HG03066 (cell line): ENCODE measurements around the gene SLC13A3.

Experiments
- ATAC-seq: cut with Tn5 transposase; IDR thresholded peaks from one replicate; pipeline ENCODE4 v1.9.1; 2021; ENCODE audit warnings: low read depth; ENCODE audit not compliant: unreplicated experiment

The SLC13A3 gene

DNA sequence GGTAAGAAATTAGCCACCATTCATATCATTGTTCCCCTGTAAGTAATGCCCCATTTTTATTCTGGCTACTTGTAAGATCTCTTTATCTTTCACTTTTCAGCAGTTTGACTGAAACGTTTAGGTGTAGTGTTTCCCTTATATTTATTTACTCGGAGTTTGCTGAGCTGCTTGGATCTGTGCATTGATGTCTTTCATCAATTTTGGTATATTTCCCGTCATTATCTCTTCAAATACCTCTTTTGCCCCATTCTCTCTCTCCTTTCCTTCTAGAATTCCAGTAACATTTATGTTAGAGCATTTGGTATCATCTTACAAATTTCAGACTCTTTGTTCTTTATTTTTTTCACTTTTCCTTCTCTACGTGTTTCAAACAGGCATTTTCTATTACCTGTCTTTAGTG, 9.2 kb upstream of the SLC13A3 start:
- ATAC-seq: no peak

DNA sequence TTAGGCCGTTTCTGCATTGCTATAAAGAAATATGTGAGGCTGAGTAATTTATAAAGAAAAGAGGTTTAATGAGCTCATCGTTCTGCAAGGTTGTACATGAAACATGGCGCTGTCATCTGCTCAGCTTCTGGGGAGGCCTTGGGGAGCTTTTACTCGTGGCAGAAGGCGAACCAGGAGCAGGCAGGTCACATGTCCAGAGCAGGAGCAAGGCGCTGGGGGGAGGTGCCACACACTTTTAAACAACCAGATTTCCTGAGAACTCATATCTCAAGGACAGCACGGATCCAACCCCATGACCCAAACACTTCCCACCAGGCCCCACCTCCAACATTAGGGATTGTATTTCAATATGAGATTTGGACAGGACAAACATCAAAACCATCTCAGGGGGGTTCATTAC, 6.4 kb upstream of the SLC13A3 start:
- ATAC-seq: no peak

DNA sequence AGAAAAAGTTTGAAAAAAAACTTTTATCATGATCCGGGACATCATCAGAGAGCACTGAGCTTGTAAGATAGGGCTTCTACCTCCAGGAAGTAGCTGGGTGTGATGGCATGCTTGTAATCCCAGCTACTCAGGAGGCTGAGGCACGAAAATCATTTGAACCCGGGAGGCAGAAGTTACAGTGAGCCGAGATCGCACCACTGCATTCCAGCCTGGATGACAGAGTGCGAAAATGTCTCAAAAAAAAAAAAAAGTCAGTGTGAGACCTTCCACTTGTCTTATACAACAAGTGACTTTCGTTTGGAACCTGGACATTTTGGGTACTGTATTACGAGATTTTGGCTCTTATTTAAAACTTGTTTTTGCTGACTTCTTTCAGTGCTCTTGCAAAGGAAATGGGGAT, 5.9 kb upstream of the SLC13A3 start:
- no peak for ATAC-seq

DNA sequence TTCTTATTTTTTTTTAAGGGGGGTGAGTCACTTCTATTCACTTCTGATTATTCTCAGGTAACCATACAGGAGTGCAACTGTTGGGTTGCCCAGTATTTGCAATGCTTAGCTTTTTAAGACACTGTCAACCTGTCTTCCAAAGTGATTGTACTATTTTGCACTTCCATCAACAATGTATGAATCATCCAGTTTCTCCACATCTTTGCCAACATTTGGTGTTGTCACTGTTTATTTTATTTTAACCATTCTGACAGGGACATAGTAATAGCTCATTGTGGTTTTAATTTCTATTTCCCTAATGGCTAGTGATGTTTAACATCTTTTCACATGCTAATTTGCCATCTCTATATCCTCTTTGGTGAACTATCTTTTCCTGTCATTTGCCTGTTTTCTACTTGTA, 1.4 kb upstream of the SLC13A3 start:
- no peak for ATAC-seq

DNA sequence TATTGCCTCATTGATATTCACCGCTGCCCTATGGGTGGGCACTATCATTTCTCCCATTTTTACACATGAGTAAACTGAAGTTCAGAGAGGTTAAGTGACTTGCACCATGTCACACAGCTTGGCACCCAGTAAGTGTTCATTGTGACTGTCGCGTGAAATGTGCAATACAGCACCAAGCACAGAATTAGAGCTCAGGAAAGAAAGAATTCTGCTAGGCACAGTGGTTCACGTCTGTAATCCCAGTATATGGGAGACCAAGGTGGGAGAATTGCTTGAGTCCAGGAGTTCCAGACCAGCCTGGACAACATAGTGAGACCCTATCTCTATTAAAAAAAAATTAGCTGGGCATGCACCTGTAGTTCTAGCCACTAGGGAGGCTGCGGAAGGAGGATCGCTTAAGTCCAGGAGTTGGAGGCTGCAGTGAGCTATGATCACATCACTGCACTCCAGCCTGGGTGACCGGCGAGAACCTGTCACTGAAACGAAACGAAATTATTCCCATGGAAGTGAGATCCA, 626 bp downstream of the SLC13A3 start:
- no peak for ATAC-seq

DNA sequence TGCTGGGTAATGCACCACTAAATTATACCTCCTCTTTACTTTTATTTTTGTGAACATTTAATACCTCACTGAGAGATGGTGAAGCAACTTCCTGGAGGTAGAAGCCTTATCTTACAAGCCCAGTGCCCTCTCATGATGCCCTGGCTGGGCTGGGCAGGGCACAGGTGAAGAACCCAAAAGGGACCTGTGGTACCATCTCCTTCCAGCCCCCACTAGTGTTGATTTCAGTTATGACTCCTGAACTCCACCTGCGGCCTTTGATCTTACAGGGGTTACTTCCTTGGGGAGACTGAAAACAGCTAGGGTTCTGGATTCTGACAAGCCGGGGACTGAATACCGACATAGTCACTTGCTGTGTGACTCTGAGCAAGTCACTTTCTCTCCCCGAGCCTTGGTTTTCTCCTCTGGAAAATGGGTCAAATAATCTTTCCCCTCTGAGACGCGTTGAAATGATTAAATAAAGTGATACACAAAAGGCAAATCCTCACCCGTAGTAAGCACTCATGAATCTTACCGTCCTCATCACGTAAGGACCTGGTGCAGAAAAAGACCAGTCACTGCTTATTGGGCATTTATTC, 1.2 kb downstream of the SLC13A3 start:
- ATAC-seq: no peak

DNA sequence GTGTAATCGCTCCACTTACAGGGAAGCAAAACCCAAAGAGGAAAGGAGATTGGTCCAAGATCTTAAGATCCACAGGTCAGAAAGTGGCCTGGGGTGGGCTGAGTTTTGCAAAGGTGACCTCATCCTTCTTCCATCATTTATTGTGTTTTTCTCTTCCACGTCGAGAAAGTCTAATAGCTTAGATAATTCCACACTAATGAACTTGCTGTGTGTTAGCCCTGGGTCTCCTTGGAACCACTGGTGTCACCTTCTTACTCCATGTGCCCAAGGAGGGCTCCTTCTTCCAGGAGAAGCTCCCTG, 1.7 kb downstream of the SLC13A3 start:
- no peak for ATAC-seq

DNA sequence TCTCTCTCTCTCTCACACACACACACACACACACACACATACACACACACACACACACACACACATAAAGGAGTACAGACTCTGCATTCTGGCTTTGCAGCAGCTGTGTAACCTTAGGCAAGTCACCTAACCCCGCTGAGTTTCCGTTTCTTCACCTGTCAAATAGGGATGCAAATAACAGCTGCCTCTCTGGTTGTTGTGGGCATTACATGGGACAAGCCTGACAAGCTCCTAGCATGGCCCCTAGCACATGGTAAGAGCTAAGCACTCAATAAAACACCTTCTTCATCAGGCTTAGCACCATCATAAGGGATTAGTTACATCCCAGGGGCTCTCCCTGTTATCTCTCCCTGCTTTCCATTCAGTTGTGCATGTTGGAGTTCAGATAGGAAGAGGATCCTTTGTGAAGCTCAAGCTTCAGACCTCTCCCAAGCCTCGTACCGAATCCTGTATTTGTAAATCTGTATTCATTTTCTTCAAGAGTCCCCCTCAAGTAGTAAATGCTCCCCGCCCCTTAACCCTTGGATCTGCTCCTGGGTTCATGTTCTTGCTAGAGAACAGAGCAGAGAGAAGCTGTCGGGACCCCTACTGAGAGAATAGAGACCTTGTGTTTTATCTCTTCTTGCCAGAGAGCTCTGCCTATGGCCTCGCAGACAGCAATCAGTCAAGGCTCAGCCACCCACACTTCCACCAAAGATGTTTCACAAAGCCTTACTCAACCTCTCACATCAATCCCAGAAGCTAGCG, 2.2 kb downstream of the SLC13A3 start:
- ATAC-seq: no peak

DNA sequence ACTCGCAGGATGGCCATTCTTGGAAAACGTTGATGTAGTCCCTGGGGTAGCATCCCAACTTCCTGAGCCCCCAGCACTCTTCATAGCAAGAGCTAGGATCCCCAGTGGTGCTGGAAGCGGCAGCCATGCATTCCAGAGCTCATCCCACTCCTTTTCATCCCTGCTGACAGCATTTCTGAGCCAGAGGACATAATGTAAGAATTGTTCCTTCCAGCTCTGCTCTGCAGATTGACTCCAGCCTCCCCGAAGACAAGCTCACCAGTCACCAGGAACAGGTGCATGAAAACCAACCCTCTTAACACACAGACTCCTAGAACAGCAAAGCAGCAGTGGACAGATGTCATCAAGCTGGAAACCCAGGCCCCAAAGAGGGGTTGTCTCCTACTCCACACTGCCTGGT, 3.8 kb downstream of the SLC13A3 start:
- ATAC-seq: no peak

DNA sequence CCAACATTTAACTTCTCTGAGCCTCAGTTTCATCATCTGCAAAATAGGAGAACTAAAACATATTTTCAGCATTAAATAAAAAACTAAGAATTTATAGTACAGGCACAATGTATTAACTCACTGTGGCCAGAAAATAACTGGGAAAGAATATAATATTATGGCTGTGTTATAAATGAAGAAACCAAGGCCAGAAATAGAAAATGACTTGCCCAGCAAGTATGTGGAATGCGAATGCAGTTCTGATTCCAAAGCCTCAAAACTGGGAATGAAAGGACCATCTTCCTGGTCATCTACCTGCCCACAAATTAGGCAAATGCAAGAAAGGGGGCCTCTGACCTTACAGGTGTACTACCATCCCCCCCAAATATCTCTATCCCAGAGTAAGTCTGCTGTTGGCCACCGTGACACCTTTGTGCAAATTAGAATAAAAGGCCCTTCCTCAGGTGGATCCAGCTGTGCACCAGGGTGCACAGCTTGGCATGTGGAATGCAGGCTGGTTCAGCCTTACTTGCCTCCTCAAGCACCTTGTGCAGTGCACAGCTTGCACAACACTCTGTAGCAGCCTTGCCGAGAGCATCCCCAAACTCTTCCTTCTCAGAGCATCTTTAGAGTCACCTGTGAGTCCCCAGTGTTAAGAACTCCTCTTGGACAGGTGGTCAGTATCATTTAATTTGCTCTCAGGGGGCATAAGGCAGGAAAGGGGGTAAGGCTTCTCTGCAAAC, 4.4 kb downstream of the SLC13A3 start:
- no peak for ATAC-seq

DNA sequence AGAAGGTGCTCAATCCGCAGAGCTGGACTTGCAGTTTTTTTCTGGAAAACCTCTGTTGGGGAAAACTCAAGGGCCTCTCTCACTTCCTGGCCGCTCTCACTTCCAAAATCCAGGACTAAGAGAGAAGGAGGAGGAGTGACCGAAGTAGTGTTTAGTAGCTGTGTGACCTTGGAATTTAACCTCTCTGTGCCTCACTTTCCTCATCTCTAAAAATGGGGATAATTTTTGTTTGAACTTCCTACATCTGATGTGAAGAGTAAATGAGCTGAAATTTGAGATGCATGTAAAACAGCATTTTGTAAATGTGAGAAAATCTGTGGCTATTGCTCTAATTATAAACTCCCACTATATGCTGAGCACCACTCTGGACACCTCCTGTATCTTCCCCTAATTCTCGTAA, 5.1 kb downstream of the SLC13A3 start:
- ATAC-seq: no peak

DNA sequence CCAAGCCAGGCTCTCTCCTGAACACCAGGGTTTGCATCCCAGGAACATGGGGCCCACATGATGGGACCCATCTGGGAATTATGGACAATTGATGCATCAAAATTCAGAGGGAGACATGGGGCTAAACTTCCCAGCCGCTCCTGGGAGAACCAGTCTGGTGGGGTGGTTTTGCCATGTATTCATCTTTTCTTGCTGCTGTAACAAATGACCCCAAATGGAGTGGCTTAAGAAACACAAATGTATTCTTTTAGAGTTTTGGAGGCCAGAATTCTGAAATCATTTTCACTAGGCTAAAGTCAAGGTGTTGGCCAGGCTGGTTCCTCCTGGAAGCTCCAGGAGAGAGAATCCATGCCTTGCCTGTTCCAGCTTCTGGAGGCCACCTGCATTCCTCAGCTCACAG, 6.5 kb downstream of the SLC13A3 start:
- no peak for ATAC-seq

DNA sequence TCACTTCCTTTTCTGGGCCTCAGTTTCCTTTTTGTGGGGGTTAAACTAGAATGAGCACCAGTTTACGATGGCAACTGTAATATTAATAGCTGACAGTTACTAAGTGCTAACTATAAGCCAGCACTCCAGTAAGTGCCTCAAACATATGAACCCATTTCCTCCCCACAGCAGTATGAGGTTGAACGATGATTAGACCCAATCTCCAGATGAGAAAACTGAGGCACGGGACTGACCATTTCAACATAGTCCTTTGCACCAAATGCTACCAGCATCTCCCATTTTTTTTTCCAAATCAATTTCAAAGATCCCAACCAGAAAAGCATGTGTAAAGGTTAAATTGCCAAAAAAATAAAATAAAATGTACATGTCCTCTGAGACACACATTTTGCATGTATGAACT, 7.1 kb downstream of the SLC13A3 start:
- ATAC-seq: no peak

DNA sequence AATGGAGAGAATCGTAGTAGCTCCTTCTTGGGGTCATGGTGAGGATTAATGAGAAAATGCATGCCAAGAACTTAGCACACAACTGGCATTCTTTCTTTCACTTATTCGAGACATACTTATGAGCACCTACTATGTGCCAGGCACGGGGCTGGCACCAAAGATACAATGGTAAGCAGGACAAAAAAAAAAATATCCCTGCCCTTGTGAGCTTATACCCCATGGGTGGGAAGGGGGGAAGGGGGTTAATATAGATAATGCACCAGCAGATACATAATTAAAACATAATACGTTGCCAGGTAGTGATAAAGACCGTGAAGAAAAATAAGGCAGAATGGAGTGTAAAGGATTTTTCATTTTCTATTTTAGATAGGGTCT, 8.3 kb downstream of the SLC13A3 start:
- ATAC-seq: no peak

DNA sequence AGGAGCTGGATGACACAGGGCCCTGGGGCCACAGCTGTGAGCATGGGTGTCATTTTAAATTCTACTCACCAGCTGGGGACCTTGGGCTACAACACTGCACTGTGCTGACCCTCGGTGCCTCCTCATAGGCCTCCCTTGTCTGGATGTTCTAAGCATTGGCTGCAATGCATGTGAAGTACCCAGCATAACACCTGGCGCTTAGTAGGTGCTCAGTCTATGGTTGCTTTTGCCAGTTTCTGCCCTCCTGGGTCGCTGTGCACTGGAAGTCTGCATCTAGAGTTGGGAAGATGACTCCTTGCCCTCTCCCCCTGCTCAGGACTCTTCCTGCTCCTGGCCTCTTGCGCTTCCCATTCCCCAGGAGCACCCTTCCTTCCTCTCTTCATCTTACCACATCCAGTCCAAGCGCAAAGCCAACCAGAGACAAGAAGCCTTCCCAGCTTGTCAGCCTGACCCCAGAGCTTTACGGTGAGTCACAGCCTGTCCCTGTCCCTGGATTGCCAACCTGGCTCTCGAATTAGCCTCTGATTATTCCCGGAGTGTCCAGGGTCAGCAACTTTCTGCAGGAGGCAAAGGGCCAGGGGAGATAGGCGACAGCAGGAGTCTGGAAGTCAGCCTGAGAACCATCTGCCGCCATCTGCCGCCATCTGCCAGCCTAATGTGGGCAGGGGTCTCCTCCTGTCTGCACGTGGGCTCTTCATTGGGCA, 8.8 kb downstream of the SLC13A3 start:
- no peak for ATAC-seq

DNA sequence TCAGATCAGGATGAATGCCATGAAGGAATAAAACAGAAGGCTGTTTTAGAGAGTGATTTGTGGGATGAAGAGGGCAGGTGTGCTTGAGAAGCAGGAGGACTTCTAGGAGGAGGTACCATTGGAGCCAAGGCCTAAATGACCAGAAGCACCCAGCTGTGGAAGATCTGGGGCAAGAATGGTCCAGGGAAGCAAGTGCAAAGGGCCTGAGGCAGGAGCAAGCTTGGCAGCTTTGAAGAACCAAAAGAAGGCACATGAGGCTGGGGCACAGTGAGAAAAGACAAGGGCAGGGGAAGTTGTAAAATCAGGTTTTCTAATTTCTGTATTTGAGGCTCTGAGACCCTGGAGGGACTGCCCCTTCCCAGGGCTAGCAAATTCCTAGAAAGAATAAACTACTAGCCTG, 9.8 kb downstream of the SLC13A3 start:
- no peak for ATAC-seq

DNA sequence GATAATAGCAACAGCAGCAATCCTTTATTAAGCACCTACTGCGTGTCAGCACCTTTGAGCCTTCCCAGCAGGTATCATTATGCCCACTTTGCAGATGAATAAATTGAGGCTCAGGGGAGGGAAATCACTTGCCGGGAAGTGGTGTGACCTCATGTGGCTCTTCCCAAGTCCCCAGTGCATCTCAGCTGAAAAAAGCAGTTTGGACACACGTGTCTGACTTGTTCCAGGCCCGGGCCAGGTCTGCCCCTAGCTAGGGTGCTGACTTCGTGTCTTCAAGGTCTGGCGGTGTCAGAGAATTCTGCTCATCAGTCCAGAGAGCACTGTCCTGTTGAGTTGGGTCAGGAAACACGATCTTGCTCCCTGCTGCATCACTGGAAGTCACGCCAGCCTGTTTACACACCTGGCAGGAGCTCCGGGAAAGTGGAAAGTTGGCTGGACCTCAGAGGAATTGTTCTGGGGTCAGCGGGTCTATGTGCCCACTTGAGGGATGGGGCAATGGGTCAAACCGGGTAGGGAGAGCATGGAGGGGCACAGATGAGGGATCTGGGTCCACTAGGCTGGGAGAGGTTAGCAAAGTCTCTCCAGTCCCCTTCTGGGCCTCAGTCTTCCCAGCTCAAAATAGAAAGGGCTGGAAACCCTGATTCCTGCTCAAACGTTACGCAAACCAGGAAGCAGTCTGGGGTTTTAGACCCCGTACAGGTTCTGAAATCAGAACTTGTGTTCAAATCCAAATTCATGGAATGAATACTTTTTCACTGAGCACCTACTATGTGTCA, 10.5 kb downstream of the SLC13A3 start:
- ATAC-seq: no peak

DNA sequence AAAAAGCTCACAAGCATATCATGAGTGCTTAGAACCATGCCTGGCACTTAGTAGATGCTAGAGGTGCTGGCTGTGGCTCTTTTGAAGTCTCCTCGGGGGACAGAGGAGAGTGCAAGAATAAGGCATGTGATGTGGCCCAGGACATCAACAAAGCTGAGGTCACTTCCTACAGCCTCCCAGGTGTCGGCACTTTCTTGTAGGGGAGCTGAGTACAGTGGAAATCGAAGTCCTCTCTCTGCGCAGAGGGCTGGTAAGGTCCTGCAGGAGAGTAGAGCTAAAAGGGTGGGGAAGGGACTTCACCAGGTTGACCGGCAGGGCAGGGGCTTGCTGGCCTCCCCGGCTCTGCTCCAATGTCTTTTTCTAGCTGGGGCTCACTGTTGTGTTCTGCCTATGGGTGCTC, 11.2 kb downstream of the SLC13A3 start:
- no peak for ATAC-seq

DNA sequence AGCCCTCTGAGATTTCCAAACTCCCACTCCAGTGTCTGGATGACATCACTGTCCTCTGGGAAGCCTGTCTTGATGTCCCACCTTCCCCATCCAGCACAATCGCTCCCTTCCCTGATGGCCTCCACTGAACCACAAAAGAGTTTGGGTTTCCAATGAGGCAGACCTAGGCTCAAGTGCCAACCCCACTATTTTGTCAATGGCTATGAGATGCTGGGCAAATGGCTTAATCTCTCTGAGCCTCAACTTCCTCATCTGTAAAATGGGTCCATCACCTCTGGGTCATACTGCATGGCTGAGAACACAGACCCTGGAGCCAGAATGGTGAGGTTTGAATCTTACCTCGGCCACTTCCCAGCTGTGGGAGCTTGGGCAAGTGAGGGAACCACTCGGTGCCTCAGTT, 11.7 kb downstream of the SLC13A3 start:
- no peak for ATAC-seq

DNA sequence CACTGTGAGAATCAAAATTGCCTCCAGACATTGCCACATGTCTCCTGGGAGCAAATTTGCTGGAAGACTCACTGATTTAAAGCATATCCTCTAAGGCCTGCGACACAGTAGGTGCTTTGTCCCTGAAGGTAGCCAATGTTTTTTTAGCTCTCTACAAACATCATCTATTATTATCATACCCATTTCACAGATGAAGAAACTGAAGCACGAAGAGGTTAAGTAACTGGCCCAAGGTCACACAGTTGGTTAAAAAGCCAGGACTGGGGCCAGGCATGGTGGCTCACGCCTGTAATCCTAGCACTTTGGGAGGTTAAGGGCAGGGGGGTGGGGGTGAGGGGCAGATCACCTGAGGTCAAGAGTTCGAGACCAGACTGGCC, 12.4 kb downstream of the SLC13A3 start:
- ATAC-seq: no peak
